Right renal pelvis (tissue), 4 donors: ENCODE data around the gene TMEM238. TPM values are rescaled to one million over a fixed set of nuclear protein-coding genes. Genes with fewer than 3 reads are reported as not detected.
"Not testable (repeated sequence)": the region's sequence is repeated elsewhere in the genome, so short reads cannot be mapped to it uniquely, and the experiment has no call there.

Experiments
- DNase-seq, 4 donors: peaks; one replicate each; pipeline ENCODE4 v3.0.0-alpha.2; 2013; ENCODE audit warnings: low read depth in 4 of 4, low spot score in 3 of 4, missing footprints in 1 of 4
- polyA plus RNA-seq, 4 donors: library from polyadenylated mRNA; unstranded; fragments of 120-200 nt; gene quantifications; one replicate each; pipeline ENCODE4 v1.2.1, GENCODE V29; 2013; ENCODE audit not compliant: insufficient read length in 4 of 4

The TMEM238 gene
- 1 to 10 TPM in 1 of 4 donors, under 1 TPM in 3; 0.22 to 1.6 (median 0.62) TPM for polyA plus RNA-seq

- DNase-seq, result no peak
These were observed at the start of gene TMEM238 for GRCh38 chr19:55384131-55384919. Gene TMEM238, minus strand, starts transcription at chr19:55384292. Its CDS starts 33 bp downstream, at chr19:55384259.

- no peak for DNase-seq
These were observed 49.2 kb upstream of the TMEM238 start for GRCh38 chr19:55433292-55433691.

GRCh38 chr19:55432241-55432959 lies 48.3 kb upstream of the TMEM238 start:
- DNase-seq, result no peak

- no peak for DNase-seq
These were observed 47.1 kb upstream of the TMEM238 start for GRCh38 chr19:55431183-55431582.

GRCh38 chr19:55426042-55426441 lies 42.0 kb upstream of the TMEM238 start:
- DNase-seq, result no peak

GRCh38 chr19:55424518-55424917 lies 40.4 kb upstream of the TMEM238 start:
- no peak for DNase-seq

- DNase-seq, result no peak
These were observed 39.3 kb upstream of the TMEM238 start for GRCh38 chr19:55423225-55424005.

- DNase-seq, result not testable (repeated sequence)
These were observed 37.2 kb upstream of the TMEM238 start for GRCh38 chr19:55421281-55421680.

- no peak for DNase-seq
These were observed 35.6 kb upstream of the TMEM238 start for GRCh38 chr19:55419624-55420236.

GRCh38 chr19:55419103-55419502 lies 35.0 kb upstream of the TMEM238 start:
- DNase-seq, result no peak

GRCh38 chr19:55418185-55418584 lies 34.1 kb upstream of the TMEM238 start:
- DNase-seq, result peak; percentile 59 to 68 (median 68)

GRCh38 chr19:55410168-55410567 lies 26.1 kb upstream of the TMEM238 start:
- DNase-seq, result no peak

- DNase-seq, result not testable (repeated sequence)
These were observed 25.1 kb upstream of the TMEM238 start for GRCh38 chr19:55409179-55409578.

GRCh38 chr19:55408533-55408872 lies 24.4 kb upstream of the TMEM238 start:
- no peak for DNase-seq

GRCh38 chr19:55407800-55408532 lies 23.9 kb upstream of the TMEM238 start:
- peak; percentile 95 to 99 (median 98) for DNase-seq

- not testable (repeated sequence) for DNase-seq
These were observed 23.4 kb upstream of the TMEM238 start, which contains the start of gene UBE2S for GRCh38 chr19:55407550-55407799. Gene UBE2S, minus strand, starts transcription at chr19:55407788. Its CDS starts 199 bp downstream, at chr19:55407589.

GRCh38 chr19:55406826-55407549 lies 22.9 kb upstream of the TMEM238 start:
- peak in 1 of 4 donors; percentile 23 for DNase-seq

- DNase-seq, result no peak
These were observed 22.2 kb upstream of the TMEM238 start for GRCh38 chr19:55406091-55406825.

GRCh38 chr19:55405638-55406037 lies 21.5 kb upstream of the TMEM238 start:
- no peak for DNase-seq
